CD14-positive monocyte (primary cell): ENCODE results near the gene TATDN3. TPM values are rescaled to one million over a fixed set of nuclear protein-coding genes. Genes with fewer than 3 reads are reported as not detected.
"Not testable (repeated sequence)": the region's sequence is repeated elsewhere in the genome, so short reads cannot be mapped to it uniquely, and the experiment has no call there.

ENCODE experiments used
- DNase-seq, 3 donors: peaks; one replicate each; pipeline ENCODE4 v3.0.0-alpha.2; 2011 to 2022
- H2AFZ ChIP-seq: 2 replicates; pipeline ENCODE4 v1.6.0; 2012; ENCODE audit warnings: mild to moderate bottlenecking, low read depth, low read length, inconsistent platforms; ENCODE audit not compliant: insufficient read depth, poor library complexity, severe bottlenecking
- H3K27ac ChIP-seq, 2 donors: 1 replicate in 1 of 2; 2 replicates in 1 of 2; pipeline ENCODE4 v1.5.1; 2012 to 2013; ENCODE audit warnings: low read length in 2 of 2, control low read depth in 1 of 2, inconsistent platforms in 1 of 2, low read depth in 1 of 2, mild to moderate bottlenecking in 1 of 2
- H3K27me3 ChIP-seq, 2 donors: one replicate each; pipeline versions ENCODE4 v1.6.0 to v1.6.1; 2011 to 2013; ENCODE audit warnings: low read length in 2 of 2; ENCODE audit not compliant: control insufficient read depth in 2 of 2, insufficient read depth in 2 of 2
- H3K36me3 ChIP-seq, 2 donors: replicated peaks in 1 of 2; 1 replicate in 1 of 2; 2 replicates in 1 of 2; pipeline versions ENCODE4 v1.5.1 to v1.6.1; 2012 to 2013; ENCODE audit warnings: low read length in 2 of 2, control low read depth in 1 of 2, inconsistent platforms in 1 of 2, mild to moderate bottlenecking in 1 of 2; ENCODE audit not compliant: insufficient read depth in 2 of 2, control insufficient read depth in 1 of 2
- H3K4me1 ChIP-seq, 2 donors: 1 replicate in 1 of 2; 2 replicates in 1 of 2; pipeline versions ENCODE4 v1.5.1 to v1.6.1; 2012 to 2013; ENCODE audit warnings: low read length in 2 of 2, control low read depth in 1 of 2, inconsistent platforms in 1 of 2, mild to moderate bottlenecking in 1 of 2, moderate library complexity in 1 of 2; ENCODE audit not compliant: insufficient read depth in 2 of 2, control insufficient read depth in 1 of 2
- H3K4me2 ChIP-seq: replicated peaks from 2 replicates; pipeline ENCODE3; 2012; ENCODE audit warnings: low read length, moderate library complexity, mild to moderate bottlenecking; ENCODE audit not compliant: poor library complexity, severe bottlenecking; ENCODE audit errors: extremely low read depth
- H3K4me3 ChIP-seq, 3 experiments: fragments of 200-600 bp in 1 of 3; sonication (generic) in 1 of 3; replicated peaks in 1 of 3; 1 replicate in 2 of 3; 2 replicates in 1 of 3; pipeline ENCODE4 v1.5.1; 2011 to 2013; ENCODE audit warnings: low read length in 3 of 3, mild to moderate bottlenecking in 3 of 3, control low read depth in 2 of 3, low read depth in 2 of 3, inconsistent platforms in 1 of 3, moderate library complexity in 1 of 3
- H3K79me2 ChIP-seq: 2 replicates; pipeline ENCODE4 v1.6.0; 2012; ENCODE audit warnings: mild to moderate bottlenecking, control low read depth, inconsistent platforms, low read length, moderate library complexity; ENCODE audit not compliant: insufficient read depth
- H3K9ac ChIP-seq: 2 replicates; pipeline ENCODE4 v1.6.0; 2017; ENCODE audit warnings: low read length, mild to moderate bottlenecking; ENCODE audit not compliant: insufficient read depth, poor library complexity, severe bottlenecking
- H3K9me3 ChIP-seq, 2 donors: replicated peaks in 1 of 2; 1 replicate in 1 of 2; 2 replicates in 1 of 2; pipeline versions ENCODE4 v1.5.1 to v1.6.1; 2012 to 2013; ENCODE audit warnings: low read length in 2 of 2, control low read depth in 1 of 2; ENCODE audit not compliant: control insufficient read depth in 1 of 2, insufficient read depth in 1 of 2
- H4K20me1 ChIP-seq: 2 replicates; pipeline ENCODE4 v1.6.0; 2012; ENCODE audit warnings: mild to moderate bottlenecking, low read length, control low read depth, moderate library complexity; ENCODE audit not compliant: insufficient read depth
- H3K27ac Mint-ChIP-seq, 7 donors: one replicate each; pipeline ENCODE4 v1.8.0; 2020; ENCODE audit warnings: mild to moderate bottlenecking in 7 of 7, mixed read lengths in 7 of 7, moderate library complexity in 6 of 7, inconsistent platforms in 2 of 7
- H3K27me3 Mint-ChIP-seq, 3 donors: one replicate each; pipeline ENCODE4 v1.8.0; 2021 to 2022; ENCODE audit warnings: low read depth in 3 of 3, mild to moderate bottlenecking in 3 of 3, mixed read lengths in 3 of 3, moderate library complexity in 3 of 3, inconsistent platforms in 1 of 3
- H3K36me3 Mint-ChIP-seq, 2 donors: one replicate each; pipeline ENCODE4 v1.8.0; 2020; ENCODE audit warnings: mixed read lengths in 2 of 2, inconsistent platforms in 1 of 2, mild to moderate bottlenecking in 1 of 2
- H3K4me1 Mint-ChIP-seq: one replicate; pipeline ENCODE4 v1.8.0; 2020; ENCODE audit warnings: mild to moderate bottlenecking, mixed read lengths
- H3K4me3 Mint-ChIP-seq, 2 donors: one replicate each; pipeline ENCODE4 v1.8.0; 2020; ENCODE audit warnings: mild to moderate bottlenecking in 2 of 2, mixed read lengths in 2 of 2, moderate library complexity in 1 of 2
- H3K9me3 Mint-ChIP-seq, 7 donors: one replicate each; pipeline ENCODE4 v1.8.0; 2020 to 2022; ENCODE audit warnings: mixed read lengths in 7 of 7, mild to moderate bottlenecking in 6 of 7, moderate library complexity in 6 of 7, inconsistent platforms in 2 of 7
- WGBS: methylation state at CpG from one replicate; pipeline ENCODE4 v1.1.5; 2013; ENCODE audit warnings: missing lambda C conversion rate; ENCODE audit not compliant: insufficient coverage; 5-methylcytosine and 5-hydroxymethylcytosine counted together
- intact Hi-C, 2 donors: fragments of 100-400 bp; cut with micrococcal nuclease; formaldehyde crosslinking; loops; one replicate each; pipeline versions ENCODE4 v1.15.0 to v1.15.1; 2023
- polyA plus RNA-seq, 3 donors: library from polyadenylated mRNA; depleted of rRNA in 1 of 3; unstranded in 2 of 3; stranded (reverse) in 1 of 3; fragments of 300-500 nt in 2 of 3; fragments of >200 nt in 1 of 3; fragmentation: Illumina TruSeq in 2 of 3; gene quantifications; 1 replicate in 2 of 3; 2 replicates in 1 of 3; pipeline ENCODE4 v1.2.3, GENCODE V29; 2012 to 2021
- TF ChIP-seq, protein P1 (sequence below): fragments of 200-600 bp; IDR thresholded peaks from one replicate; pipeline ENCODE4 v1.8.0; 2022; ENCODE audit warnings: antibody characterized with exemption, mild to moderate bottlenecking

TATDN3 gene
- polyA plus RNA-seq, 3 donors, result 12.1 to 34.3 (median 31.4) TPM

DNA sequence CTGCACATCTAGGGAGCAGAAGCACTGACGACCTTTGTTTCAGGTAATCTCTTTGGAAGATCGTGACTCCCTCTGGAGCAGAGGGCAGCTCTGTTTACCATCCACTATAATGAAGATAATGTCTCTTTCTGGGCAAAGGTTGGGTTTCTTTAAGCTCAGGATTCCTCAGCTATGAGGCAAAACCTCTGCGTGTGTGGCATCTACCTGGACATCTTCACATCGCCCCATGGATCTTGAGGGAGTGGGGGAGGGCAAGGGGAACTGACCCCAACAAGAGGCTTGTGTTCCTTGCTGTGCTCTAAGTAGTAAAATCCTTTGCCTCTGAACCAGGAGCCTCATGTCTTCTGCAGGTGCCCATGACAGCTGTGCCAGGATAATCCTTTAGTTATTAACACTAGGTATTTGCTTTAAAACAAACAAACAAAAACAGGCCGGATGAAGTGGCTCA, 36.2 kb downstream of the TATDN3 start:
- Mint-ChIP-seq H3K27me3 (peaks cover 1 to 7% (median 2%) of the 10 kb centered on the region in 3 donors), H3K4me1 (peaks cover 8% of the 10 kb centered on the region), H3K4me3 (no peak overlapping the region), H3K27ac (no peak overlapping the region), H3K9me3 (peaks cover 26 to 43% (median 37%) of the 10 kb centered on the region in 7 donors), H3K36me3 (peaks cover 2% of the 10 kb centered on the region in 2 donors)
- H3K4me1 ChIP-seq, result peaks cover 7 to 8% of the 10 kb centered on the region in 2 donors
- H4K20me1 ChIP-seq, result no peaks in the 10 kb centered on the region
- H3K36me3 ChIP-seq, result no peaks in the 10 kb centered on the region
- no peak overlapping the region for H3K4me2 ChIP-seq
- H3K27ac ChIP-seq, result no peak overlapping the region
- peaks cover 28 to 31% of the 10 kb centered on the region in 2 donors for H3K9me3 ChIP-seq
- no peak overlapping the region for H3K9ac ChIP-seq
- no peak for DNase-seq
- no peak overlapping the region for H2AFZ ChIP-seq
- intact Hi-C loops, result no loop called here
- 90% methylated on average over 2 of the region's 5 CpGs for WGBS
- H3K79me2 ChIP-seq, result no peaks in the 10 kb centered on the region
- TF ChIP-seq, protein P1, sequence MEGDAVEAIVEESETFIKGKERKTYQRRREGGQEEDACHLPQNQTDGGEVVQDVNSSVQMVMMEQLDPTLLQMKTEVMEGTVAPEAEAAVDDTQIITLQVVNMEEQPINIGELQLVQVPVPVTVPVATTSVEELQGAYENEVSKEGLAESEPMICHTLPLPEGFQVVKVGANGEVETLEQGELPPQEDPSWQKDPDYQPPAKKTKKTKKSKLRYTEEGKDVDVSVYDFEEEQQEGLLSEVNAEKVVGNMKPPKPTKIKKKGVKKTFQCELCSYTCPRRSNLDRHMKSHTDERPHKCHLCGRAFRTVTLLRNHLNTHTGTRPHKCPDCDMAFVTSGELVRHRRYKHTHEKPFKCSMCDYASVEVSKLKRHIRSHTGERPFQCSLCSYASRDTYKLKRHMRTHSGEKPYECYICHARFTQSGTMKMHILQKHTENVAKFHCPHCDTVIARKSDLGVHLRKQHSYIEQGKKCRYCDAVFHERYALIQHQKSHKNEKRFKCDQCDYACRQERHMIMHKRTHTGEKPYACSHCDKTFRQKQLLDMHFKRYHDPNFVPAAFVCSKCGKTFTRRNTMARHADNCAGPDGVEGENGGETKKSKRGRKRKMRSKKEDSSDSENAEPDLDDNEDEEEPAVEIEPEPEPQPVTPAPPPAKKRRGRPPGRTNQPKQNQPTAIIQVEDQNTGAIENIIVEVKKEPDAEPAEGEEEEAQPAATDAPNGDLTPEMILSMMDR, result no peak
- H3K4me3 ChIP-seq, result no peak overlapping the region
- H3K27me3 ChIP-seq, result no peaks in the 10 kb centered on the region

DNA sequence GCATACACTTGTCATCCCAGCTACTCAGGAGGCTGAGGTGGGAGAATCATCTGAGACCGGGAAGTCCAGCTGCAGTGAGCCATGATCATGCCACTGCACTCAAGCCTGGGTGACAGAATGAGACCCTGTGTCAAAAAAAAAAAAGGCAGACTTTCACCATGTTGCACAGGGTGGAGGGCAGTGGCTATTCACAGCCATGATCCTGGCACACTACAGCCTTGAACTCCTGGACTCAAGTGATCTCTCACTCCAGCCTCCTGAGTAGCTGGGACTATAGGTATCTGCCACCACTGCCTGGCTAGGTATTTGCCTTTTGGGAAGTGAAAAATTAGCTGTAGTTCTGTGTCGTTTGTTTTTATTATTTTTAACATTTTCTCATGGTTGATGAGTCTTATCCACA, 36.7 kb downstream of the TATDN3 start:
- no peaks in the 10 kb centered on the region for H3K79me2 ChIP-seq
- peaks cover 8% of the 10 kb centered on the region for H3K4me1 Mint-ChIP-seq
- no peak for DNase-seq
- peaks cover 26 to 39% (median 34%) of the 10 kb centered on the region in 7 donors for H3K9me3 Mint-ChIP-seq
- peaks cover 7 to 8% of the 10 kb centered on the region in 2 donors for H3K4me1 ChIP-seq
- no peak overlapping the region for H3K4me3 Mint-ChIP-seq
- TF ChIP-seq, protein P1, result no peak
- no peaks in the 10 kb centered on the region for H3K36me3 ChIP-seq
- H4K20me1 ChIP-seq, result no peaks in the 10 kb centered on the region
- intact Hi-C loops, result no loop called here
- H3K9ac ChIP-seq, result no peak overlapping the region
- H3K9me3 ChIP-seq, result peaks cover 28 to 31% of the 10 kb centered on the region in 2 donors
- H3K27me3 ChIP-seq, result no peaks in the 10 kb centered on the region
- no peak overlapping the region for H3K4me2 ChIP-seq
- H2AFZ ChIP-seq, result no peak overlapping the region
- H3K36me3 Mint-ChIP-seq, result peaks cover 2% of the 10 kb centered on the region in 2 donors
- H3K27ac ChIP-seq, result no peak overlapping the region
- no peak overlapping the region for H3K27ac Mint-ChIP-seq
- H3K4me3 ChIP-seq, result no peak overlapping the region
- no CpG with 5 or more reads among the region's 2 CpGs for WGBS
- H3K27me3 Mint-ChIP-seq, result peaks cover 1 to 7% (median 4%) of the 10 kb centered on the region in 3 donors

DNA sequence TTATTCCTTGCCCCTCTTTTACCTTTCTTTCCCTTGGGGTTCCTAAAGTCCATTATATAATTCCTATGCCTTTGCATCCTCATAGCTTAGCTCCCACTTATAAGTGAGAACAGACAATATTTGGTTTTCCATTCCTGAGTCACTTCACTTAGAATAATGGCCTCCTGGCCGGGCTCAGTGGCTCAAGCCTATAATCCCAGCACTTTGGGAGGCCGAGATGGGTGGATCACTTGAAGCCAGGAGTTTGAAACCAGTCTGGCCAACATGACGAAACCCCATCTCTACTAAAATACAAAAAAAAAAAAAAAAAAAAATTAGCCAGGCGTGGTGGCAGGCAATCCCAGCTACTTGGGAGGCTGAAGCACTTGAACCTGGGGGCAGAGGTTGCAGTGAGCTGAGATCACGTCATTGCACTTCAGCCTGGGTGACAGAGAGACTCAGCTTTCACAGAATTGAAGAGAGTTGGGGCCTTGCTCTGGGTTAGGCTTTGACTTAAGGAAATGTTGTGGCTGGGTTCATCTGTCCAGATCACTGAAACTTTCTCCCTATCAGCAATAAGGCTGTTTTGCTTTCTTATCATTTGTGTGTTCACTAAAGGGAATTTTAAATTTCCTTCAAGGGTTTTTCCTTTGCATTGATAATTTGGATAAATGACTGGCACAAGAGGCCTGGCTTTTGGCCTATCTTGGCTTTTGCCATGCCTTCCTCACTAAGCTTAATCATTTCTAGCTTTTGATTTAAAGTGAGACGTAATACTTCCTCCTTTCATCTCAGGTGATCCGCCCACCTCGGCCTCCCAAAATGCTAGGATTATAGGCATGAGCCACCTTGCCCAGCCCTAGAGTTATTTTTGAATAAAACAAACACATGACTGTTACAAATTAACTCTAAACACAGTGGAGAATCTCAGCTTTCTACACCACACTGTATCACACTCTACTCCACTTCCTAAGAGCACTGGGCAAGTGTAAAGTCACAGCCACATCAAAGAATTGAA, 41.8 kb downstream of the TATDN3 start:
- H3K27me3 ChIP-seq, H3K27ac Mint-ChIP-seq, intact Hi-C loops, H3K4me1 Mint-ChIP-seq, H3K36me3 ChIP-seq, H2AFZ ChIP-seq, H3K9me3 ChIP-seq, DNase-seq, H3K27ac ChIP-seq, H4K20me1 ChIP-seq, H3K9ac ChIP-seq, H3K27me3 Mint-ChIP-seq, H3K9me3 Mint-ChIP-seq, H3K4me3 ChIP-seq, H3K4me2 ChIP-seq, H3K4me1 ChIP-seq, H3K36me3 Mint-ChIP-seq, H3K79me2 ChIP-seq, H3K4me3 Mint-ChIP-seq: not testable (repeated sequence)
- WGBS, result 94% methylated on average over 4 of the region's 8 CpGs
